Psoas muscle (tissue), 8 donors: ENCODE results near the gene OR5H6. TPM values are rescaled to one million over a fixed set of nuclear protein-coding genes. Genes with fewer than 3 reads are reported as not detected.

Experiments
- ATAC-seq, 4 donors: fragments of 200-7000 bp; cut with Tn5 transposase; one replicate each; pipeline ENCODE4 v1.9.1; 2020; ENCODE audit warnings: moderate library complexity in 3 of 4, mild to moderate bottlenecking in 2 of 4
- DNase-seq, 2 donors: peaks; one replicate each; pipeline ENCODE4 v3.0.0-alpha.2; 2020
- H3K27ac ChIP-seq: fragments of 200-600 bp; one replicate; pipeline ENCODE4 v1.8.0; 2022
- H3K27me3 ChIP-seq, 3 donors: fragments of 200-600 bp in 1 of 3; one replicate each; pipeline versions ENCODE4 v1.6.1 to v1.8.0; 2013 to 2022; ENCODE audit warnings: low read length in 2 of 3, mild to moderate bottlenecking in 2 of 3, moderate library complexity in 1 of 3; ENCODE audit not compliant: insufficient read depth in 3 of 3
- H3K36me3 ChIP-seq, 2 donors: fragments of 200-600 bp in 1 of 2; one replicate each; pipeline versions ENCODE4 v1.6.1 to v1.8.0; 2013 to 2022; ENCODE audit warnings: low read depth in 1 of 2, mild to moderate bottlenecking in 1 of 2, moderate library complexity in 1 of 2; ENCODE audit not compliant: insufficient read depth in 1 of 2
- H3K4me1 ChIP-seq: fragments of 200-600 bp; one replicate; pipeline ENCODE4 v1.8.0; 2022
- H3K4me3 ChIP-seq: fragments of 200-600 bp; one replicate; pipeline ENCODE4 v1.8.0; 2022; ENCODE audit warnings: mild to moderate bottlenecking
- H3K9me3 ChIP-seq: fragments of 200-600 bp; one replicate; pipeline ENCODE4 v1.8.0; 2022
- CTCF ChIP-seq: fragments of 200-600 bp; IDR thresholded peaks from one replicate; pipeline ENCODE4 v1.8.0; 2022; ENCODE audit warnings: antibody characterized with exemption
- WGBS, 3 donors: extraction: QIAGEN DNeasy Blood & Tissue Kit; methylation state at CpG; one replicate each; pipeline versions ENCODE4 v1.1.6 to v1.1.7; 2013; 5-methylcytosine and 5-hydroxymethylcytosine counted together
- intact Hi-C, 2 donors: fragments of 100-400 bp; cut with DNase I; formaldehyde crosslinking; loops; one replicate each; pipeline versions ENCODE4 v1.11.0 to v1.14.2; 2022
- long read RNA-seq, 2 donors: library from polyadenylated mRNA; unstranded; transcript quantifications; one replicate each; pipeline ENCODE4 v2.0.0, GENCODE V29; 2021
- polyA plus RNA-seq, 3 donors: library from polyadenylated mRNA; stranded (reverse); fragments of 200-250 nt; gene quantifications; one replicate each; pipeline ENCODE4 v1.2.3, GENCODE V29; 2013
- total RNA-seq, 4 donors: library from RNA; stranded (reverse); fragmentation: NEBNext Ultra II Directional in 2 of 4; extraction: Animal tissue kit (Norgen Biotek cat#: 25700) in 2 of 4; gene quantifications; one replicate each; pipeline versions ENCODE4 v1.2.1 to v1.2.4, GENCODE V29; 2021 to 2023
- donor health status: healthy with polysubstance abuse.
- donor health status: DM: no; HTN: no; CAD: no; lungs with moderate emphysema.
- donor health status: Bipolar disorder and iron deficiency.
- donor health status: healthy.
- donor health status: DM: yes; HTN: yes; CAD: no.
- donor health status: DM: no; HTN: no; CAD: no.
- donor health status: DM: no; HTN: no; CAD: no.
- donor health status: DM: yes; HTN: yes; CAD: no.

Gene OR5H6
- not detected for total RNA-seq
- not detected for polyA plus RNA-seq
- long read RNA-seq, donor 1: 0 reads
- long read RNA-seq, donor 2: 0 reads

GRCh38 chr3:98263944-98264343 is at the start of gene OR5H6:
Gene OR5H6, plus strand, starts transcription at chr3:98264244. Its CDS starts 89 bp downstream, at chr3:98264333.
- Histone ChIP-seq H3K27me3 (no peaks in the 10 kb centered on the region), H3K4me3 (no peak within 1 kb of the TSS), H3K9me3 (no peaks in the 10 kb centered on the region), H3K4me1 (no peaks in the 10 kb centered on the region), H3K27ac (no peak within 1 kb of the TSS), H3K36me3 (no peaks in the 10 kb centered on the region)
- TF ChIP-seq CTCF: no peak
- intact Hi-C loops: no loop called here
- DNase-seq (no peak), ATAC-seq (no peak)
- WGBS, 3 donors: 76 to 85% (median 85%) methylated on average over 3 of the region's 3 CpGs

- no peaks in the 10 kb centered on the region for H3K9me3 ChIP-seq
- no peaks in the 10 kb centered on the region for H3K27me3 ChIP-seq
- ATAC-seq: no peak
- no peaks in the 10 kb centered on the region for H3K4me1 ChIP-seq
- H3K4me3 ChIP-seq: no peak overlapping the region
- no peaks in the 10 kb centered on the region for H3K36me3 ChIP-seq
- TF ChIP-seq CTCF: no peak
- no peak for DNase-seq
- intact Hi-C loops: no loop called here
- WGBS, 3 donors: 65 to 68% (median 67%) methylated on average over 3 of the region's 3 CpGs
- H3K27ac ChIP-seq: no peak overlapping the region
Observed at GRCh38 chr3:98215051-98215450, 49.0 kb upstream of the OR5H6 start.

- DNase-seq (no peak), ATAC-seq (no peak)
- H3K9me3 ChIP-seq: no peaks in the 10 kb centered on the region
- H3K27me3 ChIP-seq: no peaks in the 10 kb centered on the region
- TF ChIP-seq CTCF: no peak
- 77 to 86% (median 82%) methylated on average over 6 of the region's 6 CpGs for WGBS, 3 donors
- no peaks in the 10 kb centered on the region for H3K4me1 ChIP-seq
- H3K27ac ChIP-seq: no peak overlapping the region
- intact Hi-C loops: no loop called here
- H3K4me3 ChIP-seq: no peak overlapping the region
- H3K36me3 ChIP-seq: no peaks in the 10 kb centered on the region
Observed at GRCh38 chr3:98223907-98224672, 40.0 kb upstream of the OR5H6 start.

GRCh38 chr3:98232489-98232888 is 31.6 kb upstream of the OR5H6 start:
- ATAC-seq: no peak
- 90 to 94% (median 92%) methylated on average over 2 of the region's 2 CpGs for WGBS, 3 donors

More at GRCh38 chr3:98232489-98232888, 31.6 kb upstream of the OR5H6 start:
- no peak for TF ChIP-seq CTCF
- no peak overlapping the region for H3K27ac ChIP-seq
- no peaks in the 10 kb centered on the region for H3K36me3 ChIP-seq
- intact Hi-C loops: no loop called here
- H3K27me3 ChIP-seq: no peaks in the 10 kb centered on the region
- H3K4me3 ChIP-seq: no peak overlapping the region
- H3K9me3 ChIP-seq: no peaks in the 10 kb centered on the region
- no peak for DNase-seq
- H3K4me1 ChIP-seq: no peaks in the 10 kb centered on the region
